SK-N-SH treated with all-trans-retinoic acid at 6 μM for 48 hours (cell line): ENCODE data around the gene HBQ1.

Source experiments
- ATAC-seq: fragments of 200-7000 bp; cut with Tn5 transposase; 3 replicates; pipeline ENCODE4 v1.9.1; 2020; ENCODE audit warnings: mild to moderate bottlenecking, moderate library complexity
- ARNTL ChIP-seq: fragments of 450-650 bp; formaldehyde crosslinking; IDR thresholded peaks from 2 replicates; pipeline ENCODE4 v1.5.0; 2020; ENCODE audit warnings: low read depth, mild to moderate bottlenecking, moderate library complexity, borderline replicate concordance
- BACH2 ChIP-seq: fragments of 250-450 bp; sonication (Bioruptor Pico); IDR thresholded peaks from 2 replicates; pipeline ENCODE4 v1.9.0; 2021; ENCODE audit warnings: mild to moderate bottlenecking, borderline replicate concordance
- CSDC2 ChIP-seq: fragments of 250-450 bp; sonication (Bioruptor Pico); IDR thresholded peaks from 2 replicates; pipeline ENCODE4 v1.5.0; 2020; ENCODE audit warnings: mild to moderate bottlenecking, moderate library complexity
- ESRRG ChIP-seq: fragments of 250-450 bp; sonication (Bioruptor Pico); IDR thresholded peaks from 2 replicates; pipeline ENCODE4 v1.6.1; 2021; ENCODE audit warnings: mild to moderate bottlenecking
- ISL1 ChIP-seq: fragments of 250-450 bp; sonication (Bioruptor Pico); IDR thresholded peaks from 2 replicates; pipeline ENCODE4 v2.1.2; 2022; ENCODE audit warnings: mild to moderate bottlenecking, moderate library complexity
- OSR1 ChIP-seq: fragments of 250-450 bp; sonication (Bioruptor Pico); IDR thresholded peaks from 2 replicates; pipeline ENCODE4 v1.8.0; 2022; ENCODE audit warnings: moderate library complexity, mild to moderate bottlenecking, inconsistent platforms
- PPARA ChIP-seq: fragments of 250-450 bp; sonication (Bioruptor Pico); IDR thresholded peaks from 2 replicates; pipeline ENCODE4 v1.5.0; 2020; ENCODE audit warnings: mild to moderate bottlenecking, borderline replicate concordance
- TCF4 ChIP-seq: fragments of 250-450 bp; sonication (Bioruptor Pico); IDR thresholded peaks from 2 replicates; pipeline ENCODE4 v1.8.0; 2021; ENCODE audit warnings: mild to moderate bottlenecking, moderate library complexity, borderline replicate concordance
- TOX ChIP-seq: fragments of 250-450 bp; sonication (Bioruptor Pico); IDR thresholded peaks from 2 replicates; pipeline ENCODE4 v1.8.0; 2021; ENCODE audit warnings: mild to moderate bottlenecking, moderate library complexity, borderline replicate concordance
- ZC3H10 ChIP-seq: fragments of 250-450 bp; sonication (Bioruptor Pico); IDR thresholded peaks from 2 replicates; pipeline ENCODE4 v1.5.1; 2021; ENCODE audit warnings: mild to moderate bottlenecking, moderate library complexity
- ZFP3 ChIP-seq: fragments of 250-450 bp; sonication (Bioruptor Pico); IDR thresholded peaks from 2 replicates; pipeline ENCODE4 v1.5.0; 2020; ENCODE audit warnings: mild to moderate bottlenecking, moderate library complexity
- ZFP30 ChIP-seq: fragments of 450-650 bp; formaldehyde crosslinking; IDR thresholded peaks from 2 replicates; pipeline ENCODE4 v1.5.0; 2022; ENCODE audit warnings: mild to moderate bottlenecking, moderate library complexity
- ZNF70 ChIP-seq: fragments of 450-650 bp; formaldehyde crosslinking; IDR thresholded peaks from 2 replicates; pipeline ENCODE4 v1.5.0; 2020; ENCODE audit warnings: mild to moderate bottlenecking, moderate library complexity
- ZNF8 ChIP-seq: fragments of 450-650 bp; formaldehyde crosslinking; IDR thresholded peaks from 2 replicates; pipeline ENCODE4 v1.5.0; 2020; ENCODE audit warnings: mild to moderate bottlenecking, moderate library complexity
- TF ChIP-seq, protein P1 (sequence below): fragments of 250-450 bp; sonication (Bioruptor Pico); IDR thresholded peaks from 2 replicates; pipeline ENCODE4 v1.5.0; 2020; ENCODE audit warnings: mild to moderate bottlenecking, moderate library complexity
- TF ChIP-seq, protein P2 (sequence below): fragments of 250-450 bp; sonication (Bioruptor Pico); IDR thresholded peaks from 2 replicates; pipeline ENCODE4 v1.8.0; 2020; ENCODE audit warnings: mild to moderate bottlenecking, moderate library complexity, borderline replicate concordance
- TF ChIP-seq, protein P3 (sequence below): fragments of 250-450 bp; sonication (Bioruptor Pico); IDR thresholded peaks from 2 replicates; pipeline ENCODE4 v1.5.1; 2020; ENCODE audit warnings: low read depth, mild to moderate bottlenecking, moderate library complexity
- TF ChIP-seq, protein P4 (sequence below): fragments of 250-450 bp; sonication (Bioruptor Pico); IDR thresholded peaks from 2 replicates; pipeline ENCODE4 v1.8.0; 2021; ENCODE audit warnings: low read depth, mild to moderate bottlenecking, moderate library complexity, borderline replicate concordance
- TF ChIP-seq, protein P5 (sequence below): fragments of 250-450 bp; sonication (Bioruptor Pico); IDR thresholded peaks from 2 replicates; pipeline ENCODE4 v1.5.1; 2021; ENCODE audit warnings: mild to moderate bottlenecking, moderate library complexity

Gene HBQ1

DNA sequence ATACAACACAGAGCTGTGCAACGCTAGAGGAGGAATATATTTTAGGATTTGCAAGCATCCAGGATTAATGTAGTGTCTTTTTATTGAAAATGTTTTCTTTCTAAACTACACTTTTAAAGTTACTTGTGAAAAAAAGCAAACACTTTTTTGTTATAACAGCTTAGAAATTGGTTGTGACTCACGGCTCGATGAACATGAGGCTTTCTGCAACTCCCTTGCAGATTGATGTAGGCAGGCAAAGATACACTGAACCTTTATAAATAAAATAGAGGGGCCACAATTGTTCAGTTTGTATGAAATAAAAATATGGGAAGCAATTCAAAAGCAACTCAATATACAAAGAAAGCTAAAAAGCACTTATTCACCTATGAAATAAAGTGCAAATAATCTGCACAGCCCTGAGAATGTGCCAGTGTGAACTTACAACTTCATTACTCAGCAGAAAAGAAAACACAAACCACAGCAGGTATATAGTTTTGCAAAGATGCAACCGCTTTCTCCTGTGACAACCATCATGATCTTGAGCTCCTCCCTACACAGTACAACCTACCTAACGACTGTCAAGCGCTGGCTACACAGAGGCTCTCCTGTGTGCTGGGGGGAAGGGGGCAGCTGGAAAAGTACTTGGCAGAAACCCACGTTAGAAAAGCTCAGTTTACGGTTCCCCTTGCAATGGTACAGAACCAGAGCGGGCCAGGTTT lies 48.0 kb downstream of the HBQ1 start:
- ATAC-seq = peak; percentile 60
- TF ChIP-seq PPARA (CRISPR knock-in tag) (no peak), ZC3H10 (CRISPR knock-in tag) (no peak), ZFP30 (no peak), TCF4 (CRISPR knock-in tag) (no peak), ZFP3 (CRISPR knock-in tag) (no peak), ZNF8 (CRISPR knock-in tag) (no peak), ISL1 (CRISPR knock-in tag) (no peak), ZNF70 (CRISPR knock-in tag) (no peak)
- TF ChIP-seq, protein P1, sequence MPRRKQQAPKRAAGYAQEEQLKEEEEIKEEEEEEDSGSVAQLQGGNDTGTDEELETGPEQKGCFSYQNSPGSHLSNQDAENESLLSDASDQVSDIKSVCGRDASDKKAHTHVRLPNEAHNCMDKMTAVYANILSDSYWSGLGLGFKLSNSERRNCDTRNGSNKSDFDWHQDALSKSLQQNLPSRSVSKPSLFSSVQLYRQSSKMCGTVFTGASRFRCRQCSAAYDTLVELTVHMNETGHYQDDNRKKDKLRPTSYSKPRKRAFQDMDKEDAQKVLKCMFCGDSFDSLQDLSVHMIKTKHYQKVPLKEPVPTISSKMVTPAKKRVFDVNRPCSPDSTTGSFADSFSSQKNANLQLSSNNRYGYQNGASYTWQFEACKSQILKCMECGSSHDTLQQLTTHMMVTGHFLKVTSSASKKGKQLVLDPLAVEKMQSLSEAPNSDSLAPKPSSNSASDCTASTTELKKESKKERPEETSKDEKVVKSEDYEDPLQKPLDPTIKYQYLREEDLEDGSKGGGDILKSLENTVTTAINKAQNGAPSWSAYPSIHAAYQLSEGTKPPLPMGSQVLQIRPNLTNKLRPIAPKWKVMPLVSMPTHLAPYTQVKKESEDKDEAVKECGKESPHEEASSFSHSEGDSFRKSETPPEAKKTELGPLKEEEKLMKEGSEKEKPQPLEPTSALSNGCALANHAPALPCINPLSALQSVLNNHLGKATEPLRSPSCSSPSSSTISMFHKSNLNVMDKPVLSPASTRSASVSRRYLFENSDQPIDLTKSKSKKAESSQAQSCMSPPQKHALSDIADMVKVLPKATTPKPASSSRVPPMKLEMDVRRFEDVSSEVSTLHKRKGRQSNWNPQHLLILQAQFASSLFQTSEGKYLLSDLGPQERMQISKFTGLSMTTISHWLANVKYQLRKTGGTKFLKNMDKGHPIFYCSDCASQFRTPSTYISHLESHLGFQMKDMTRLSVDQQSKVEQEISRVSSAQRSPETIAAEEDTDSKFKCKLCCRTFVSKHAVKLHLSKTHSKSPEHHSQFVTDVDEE (CRISPR knock-in tag) = no peak
- TF ChIP-seq, protein P2, sequence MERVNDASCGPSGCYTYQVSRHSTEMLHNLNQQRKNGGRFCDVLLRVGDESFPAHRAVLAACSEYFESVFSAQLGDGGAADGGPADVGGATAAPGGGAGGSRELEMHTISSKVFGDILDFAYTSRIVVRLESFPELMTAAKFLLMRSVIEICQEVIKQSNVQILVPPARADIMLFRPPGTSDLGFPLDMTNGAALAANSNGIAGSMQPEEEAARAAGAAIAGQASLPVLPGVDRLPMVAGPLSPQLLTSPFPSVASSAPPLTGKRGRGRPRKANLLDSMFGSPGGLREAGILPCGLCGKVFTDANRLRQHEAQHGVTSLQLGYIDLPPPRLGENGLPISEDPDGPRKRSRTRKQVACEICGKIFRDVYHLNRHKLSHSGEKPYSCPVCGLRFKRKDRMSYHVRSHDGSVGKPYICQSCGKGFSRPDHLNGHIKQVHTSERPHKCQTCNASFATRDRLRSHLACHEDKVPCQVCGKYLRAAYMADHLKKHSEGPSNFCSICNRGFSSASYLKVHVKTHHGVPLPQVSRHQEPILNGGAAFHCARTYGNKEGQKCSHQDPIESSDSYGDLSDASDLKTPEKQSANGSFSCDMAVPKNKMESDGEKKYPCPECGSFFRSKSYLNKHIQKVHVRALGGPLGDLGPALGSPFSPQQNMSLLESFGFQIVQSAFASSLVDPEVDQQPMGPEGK (CRISPR knock-in tag) = no peak
- TF ChIP-seq, protein P3, sequence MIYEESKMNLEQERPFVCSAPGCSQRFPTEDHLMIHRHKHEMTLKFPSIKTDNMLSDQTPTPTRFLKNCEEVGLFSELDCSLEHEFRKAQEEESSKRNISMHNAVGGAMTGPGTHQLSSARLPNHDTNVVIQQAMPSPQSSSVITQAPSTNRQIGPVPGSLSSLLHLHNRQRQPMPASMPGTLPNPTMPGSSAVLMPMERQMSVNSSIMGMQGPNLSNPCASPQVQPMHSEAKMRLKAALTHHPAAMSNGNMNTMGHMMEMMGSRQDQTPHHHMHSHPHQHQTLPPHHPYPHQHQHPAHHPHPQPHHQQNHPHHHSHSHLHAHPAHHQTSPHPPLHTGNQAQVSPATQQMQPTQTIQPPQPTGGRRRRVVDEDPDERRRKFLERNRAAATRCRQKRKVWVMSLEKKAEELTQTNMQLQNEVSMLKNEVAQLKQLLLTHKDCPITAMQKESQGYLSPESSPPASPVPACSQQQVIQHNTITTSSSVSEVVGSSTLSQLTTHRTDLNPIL (CRISPR knock-in tag) = no peak
- TF ChIP-seq, protein P4, sequence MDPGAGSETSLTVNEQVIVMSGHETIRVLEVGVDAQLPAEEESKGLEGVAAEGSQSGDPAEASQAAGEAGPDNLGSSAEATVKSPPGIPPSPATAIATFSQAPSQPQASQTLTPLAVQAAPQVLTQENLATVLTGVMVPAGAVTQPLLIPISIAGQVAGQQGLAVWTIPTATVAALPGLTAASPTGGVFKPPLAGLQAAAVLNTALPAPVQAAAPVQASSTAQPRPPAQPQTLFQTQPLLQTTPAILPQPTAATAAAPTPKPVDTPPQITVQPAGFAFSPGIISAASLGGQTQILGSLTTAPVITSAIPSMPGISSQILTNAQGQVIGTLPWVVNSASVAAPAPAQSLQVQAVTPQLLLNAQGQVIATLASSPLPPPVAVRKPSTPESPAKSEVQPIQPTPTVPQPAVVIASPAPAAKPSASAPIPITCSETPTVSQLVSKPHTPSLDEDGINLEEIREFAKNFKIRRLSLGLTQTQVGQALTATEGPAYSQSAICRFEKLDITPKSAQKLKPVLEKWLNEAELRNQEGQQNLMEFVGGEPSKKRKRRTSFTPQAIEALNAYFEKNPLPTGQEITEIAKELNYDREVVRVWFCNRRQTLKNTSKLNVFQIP = no peak

DNA sequence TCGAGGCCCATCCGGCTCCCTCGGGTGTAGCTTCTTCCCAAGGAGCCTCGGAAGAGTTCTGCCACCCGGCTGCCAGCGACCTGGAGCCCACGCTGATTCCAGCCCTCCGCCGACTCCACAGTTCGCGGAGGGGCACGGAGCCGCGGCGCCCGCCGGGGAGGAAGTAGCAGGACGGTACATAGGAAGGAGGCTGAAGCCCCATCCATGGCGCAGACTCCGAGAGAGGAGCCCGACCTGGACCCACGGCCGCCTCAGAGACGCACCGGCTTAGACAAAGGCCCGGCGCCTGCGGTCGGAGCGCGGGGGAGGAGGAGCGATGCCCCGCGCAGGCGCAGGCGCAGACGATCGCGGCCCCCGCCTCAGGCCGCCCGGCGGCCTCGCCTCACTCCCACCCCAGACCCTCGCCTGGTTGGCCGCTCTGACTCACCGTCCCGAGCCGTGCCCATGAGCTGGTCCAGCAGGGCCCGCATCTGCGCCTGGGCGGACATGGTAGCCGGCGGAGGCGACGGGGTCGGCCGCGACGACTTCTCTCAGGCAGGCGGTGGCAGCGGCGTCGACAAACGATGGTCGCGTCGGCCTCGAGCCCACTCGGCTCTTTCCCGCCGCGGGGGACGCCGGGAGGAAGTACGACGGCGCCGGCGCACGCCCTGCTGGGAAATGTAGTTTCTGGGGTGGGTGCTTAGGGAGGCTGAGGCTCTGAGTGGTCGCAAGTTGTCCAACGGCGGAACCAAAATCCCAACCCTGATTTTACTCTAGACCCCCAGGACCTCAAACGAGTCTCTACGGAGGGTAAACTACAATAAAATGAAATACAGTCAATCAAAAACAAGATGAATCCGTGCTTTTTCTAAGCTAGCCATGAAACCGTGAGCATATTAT lies 48.8 kb downstream of the HBQ1 start, which contains the start of gene LUC7L:
Gene LUC7L (minus strand): TSS at position 598 of the 879 bp plus-strand sequence. CDS start 110 bp downstream, at position 488.
- ATAC-seq = peak; percentile 96
- no peak for TF ChIP-seq TCF4 (CRISPR knock-in tag)
- TF ChIP-seq, protein P1 (CRISPR knock-in tag) = no peak
- TF ChIP-seq, protein P4 = peak; percentile 25; the same call in 1 of the 2 replicates
- no peak for TF ChIP-seq BACH2 (CRISPR knock-in tag)
- TF ChIP-seq, protein P3 (CRISPR knock-in tag) = no peak
- TF ChIP-seq ZNF70 (CRISPR knock-in tag) = no peak
- TF ChIP-seq ISL1 (CRISPR knock-in tag) = no peak
- TF ChIP-seq, protein P5, sequence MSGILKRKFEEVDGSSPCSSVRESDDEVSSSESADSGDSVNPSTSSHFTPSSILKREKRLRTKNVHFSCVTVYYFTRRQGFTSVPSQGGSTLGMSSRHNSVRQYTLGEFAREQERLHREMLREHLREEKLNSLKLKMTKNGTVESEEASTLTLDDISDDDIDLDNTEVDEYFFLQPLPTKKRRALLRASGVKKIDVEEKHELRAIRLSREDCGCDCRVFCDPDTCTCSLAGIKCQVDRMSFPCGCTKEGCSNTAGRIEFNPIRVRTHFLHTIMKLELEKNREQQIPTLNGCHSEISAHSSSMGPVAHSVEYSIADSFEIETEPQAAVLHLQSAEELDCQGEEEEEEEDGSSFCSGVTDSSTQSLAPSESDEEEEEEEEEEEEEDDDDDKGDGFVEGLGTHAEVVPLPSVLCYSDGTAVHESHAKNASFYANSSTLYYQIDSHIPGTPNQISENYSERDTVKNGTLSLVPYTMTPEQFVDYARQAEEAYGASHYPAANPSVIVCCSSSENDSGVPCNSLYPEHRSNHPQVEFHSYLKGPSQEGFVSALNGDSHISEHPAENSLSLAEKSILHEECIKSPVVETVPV (CRISPR knock-in tag) = no peak
- TF ChIP-seq ARNTL (CRISPR knock-in tag) = no peak
- no peak for TF ChIP-seq ZC3H10 (CRISPR knock-in tag)
- no peak for TF ChIP-seq OSR1 (CRISPR knock-in tag)
- TF ChIP-seq ZFP30 = no peak
- TF ChIP-seq ESRRG = no peak
- 0 out of 2 replicates have a peak, but pooled peaks have one; percentile 60 for TF ChIP-seq CSDC2
- TF ChIP-seq ZFP3 (CRISPR knock-in tag) = 0 out of 2 replicates have a peak, but pooled peaks have one; percentile 64
- no peak for TF ChIP-seq PPARA (CRISPR knock-in tag)
- no peak for TF ChIP-seq TOX (CRISPR knock-in tag)
